IPS-15b (cell line): ENCODE measurements around the gene GLYATL1B.
"Not testable (repeated sequence)": the region's sequence is repeated elsewhere in the genome, so short reads cannot be mapped to it uniquely, and the experiment has no call there.

Source experiments
- H3K27me3 ChIP-seq: one replicate; pipeline ENCODE4 v1.6.1; 2013; ENCODE audit warnings: low read length; ENCODE audit not compliant: control insufficient read depth, insufficient read depth
- H3K36me3 ChIP-seq: one replicate; pipeline ENCODE4 v1.6.1; 2013; ENCODE audit warnings: low read length; ENCODE audit not compliant: control insufficient read depth, insufficient read depth
- H3K4me1 ChIP-seq: one replicate; pipeline ENCODE4 v1.6.1; 2013; ENCODE audit warnings: mild to moderate bottlenecking, low read length; ENCODE audit not compliant: control insufficient read depth, insufficient read depth
- H3K4me3 ChIP-seq: one replicate; pipeline ENCODE4 v1.5.1; 2013; ENCODE audit warnings: low read depth, low read length
- H3K9ac ChIP-seq: one replicate; pipeline ENCODE4 v1.6.1; 2013; ENCODE audit warnings: low read depth, mild to moderate bottlenecking, low read length
- H3K9me3 ChIP-seq: one replicate; pipeline ENCODE4 v1.6.1; 2013; ENCODE audit warnings: mild to moderate bottlenecking, low read length; ENCODE audit not compliant: control insufficient read depth, insufficient read depth

Gene GLYATL1B

DNA sequence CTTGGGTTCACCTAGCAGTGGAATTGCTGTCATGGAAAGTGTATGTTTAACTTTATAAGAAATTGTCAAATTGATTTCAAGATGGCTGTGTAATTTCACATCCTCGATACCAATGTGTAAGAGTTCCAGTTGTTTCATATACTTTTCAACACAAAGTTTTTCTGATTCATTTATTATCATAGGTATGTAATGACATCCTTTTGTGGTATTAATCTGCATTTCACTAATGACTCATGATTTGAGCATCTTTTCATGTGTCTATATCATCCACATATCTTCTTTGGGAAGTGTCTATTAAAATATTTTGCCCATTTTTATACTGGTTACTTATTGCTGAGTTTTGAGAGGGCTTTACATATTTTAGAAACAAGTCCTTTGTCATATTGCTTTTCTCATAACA lies 17.0 kb upstream of the GLYATL1B start:
- Histone ChIP-seq H3K4me1 (no peaks in the 10 kb centered on the region), H3K4me3 (no peak overlapping the region), H3K9ac (no peak overlapping the region), H3K27me3 (peaks cover 12% of the 10 kb centered on the region), H3K36me3 (no peaks in the 10 kb centered on the region), H3K9me3 (no peaks in the 10 kb centered on the region)

DNA sequence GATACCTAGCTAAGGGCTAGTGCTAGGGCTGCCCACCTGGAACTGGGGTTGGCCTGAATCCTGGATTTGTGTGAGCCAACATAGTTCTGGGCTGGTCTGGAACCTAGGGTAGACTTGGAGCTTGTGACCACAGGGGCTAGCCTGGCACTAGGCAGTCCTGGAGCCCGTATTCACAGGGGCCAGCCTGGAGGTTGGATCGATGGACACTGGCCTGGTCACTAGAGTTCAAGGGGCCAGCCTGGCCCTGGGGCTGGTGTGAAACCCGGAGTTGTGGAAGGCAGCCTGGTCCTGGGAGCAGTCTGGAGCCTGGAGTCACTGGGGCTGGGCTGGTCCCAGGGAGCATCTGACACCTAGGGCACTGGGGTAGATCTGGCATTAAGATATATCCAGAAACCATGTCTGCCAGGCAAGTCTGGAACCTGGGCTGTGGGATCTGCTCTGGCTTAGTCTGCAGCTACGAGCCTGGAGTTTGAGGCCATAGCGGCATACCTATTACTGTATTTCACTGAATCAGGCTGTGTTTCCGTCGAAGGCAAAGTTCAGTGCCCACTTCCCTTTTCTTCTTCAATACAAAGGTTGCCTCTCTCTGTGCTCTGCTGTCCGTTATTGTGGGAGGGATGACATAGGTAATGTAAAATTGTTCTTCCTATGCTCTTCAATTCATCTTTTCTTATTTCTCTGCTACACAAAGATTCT lies 9.1 kb upstream of the GLYATL1B start:
- peaks cover 2% of the 10 kb centered on the region for H3K27me3 ChIP-seq
- H3K4me3 ChIP-seq, result no peak overlapping the region
- H3K9ac ChIP-seq, result no peak overlapping the region
- no peaks in the 10 kb centered on the region for H3K36me3 ChIP-seq
- no peaks in the 10 kb centered on the region for H3K9me3 ChIP-seq
- no peaks in the 10 kb centered on the region for H3K4me1 ChIP-seq

DNA sequence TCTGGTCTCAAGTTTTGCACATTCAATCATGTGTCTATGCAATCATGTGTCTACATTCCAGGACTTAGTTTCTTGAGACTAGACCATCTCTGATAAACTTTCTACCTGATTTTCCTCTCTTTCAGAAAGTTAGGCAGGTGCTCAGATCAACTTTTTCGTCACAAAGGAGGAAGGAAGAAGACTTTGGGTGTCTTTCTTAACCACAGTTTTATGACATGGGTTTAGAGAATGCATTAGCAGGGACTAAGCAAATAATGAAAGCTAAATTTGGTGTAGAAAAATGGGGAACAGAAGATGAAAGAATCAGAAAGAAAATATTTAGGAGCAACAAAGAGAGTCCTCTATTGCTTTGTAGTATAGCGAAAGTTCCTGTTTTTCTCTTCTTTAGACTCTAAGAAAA lies 7.7 kb upstream of the GLYATL1B start:
- no peak overlapping the region for H3K4me3 ChIP-seq

DNA sequence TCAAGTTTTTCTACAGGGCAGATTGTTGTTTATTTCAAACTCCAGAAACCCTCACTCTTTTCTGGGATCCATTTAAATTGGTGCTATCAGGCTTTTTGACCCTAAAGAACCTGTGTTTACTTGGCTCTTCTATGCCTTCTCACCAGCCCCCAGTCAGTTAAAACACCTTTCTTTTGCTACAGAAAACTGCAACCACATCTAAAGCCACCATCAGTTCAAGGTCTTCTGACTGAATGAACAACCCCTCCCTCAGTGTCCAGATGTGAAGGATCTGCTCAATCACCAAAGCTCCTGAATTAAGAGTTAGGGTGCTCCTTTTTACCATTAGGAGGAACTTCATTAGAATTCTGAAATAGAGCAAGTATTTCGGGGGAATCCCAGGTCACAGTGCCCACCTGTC lies 7.0 kb upstream of the GLYATL1B start:
- no peak overlapping the region for H3K9ac ChIP-seq

More for the DNA sequence above, 7.7 kb upstream of the GLYATL1B start:
- no peaks in the 10 kb centered on the region for H3K4me1 ChIP-seq
- no peaks in the 10 kb centered on the region for H3K9me3 ChIP-seq
- H3K9ac ChIP-seq, result no peak overlapping the region
- H3K27me3 ChIP-seq, result peaks cover 2% of the 10 kb centered on the region
- H3K36me3 ChIP-seq, result no peaks in the 10 kb centered on the region

DNA sequence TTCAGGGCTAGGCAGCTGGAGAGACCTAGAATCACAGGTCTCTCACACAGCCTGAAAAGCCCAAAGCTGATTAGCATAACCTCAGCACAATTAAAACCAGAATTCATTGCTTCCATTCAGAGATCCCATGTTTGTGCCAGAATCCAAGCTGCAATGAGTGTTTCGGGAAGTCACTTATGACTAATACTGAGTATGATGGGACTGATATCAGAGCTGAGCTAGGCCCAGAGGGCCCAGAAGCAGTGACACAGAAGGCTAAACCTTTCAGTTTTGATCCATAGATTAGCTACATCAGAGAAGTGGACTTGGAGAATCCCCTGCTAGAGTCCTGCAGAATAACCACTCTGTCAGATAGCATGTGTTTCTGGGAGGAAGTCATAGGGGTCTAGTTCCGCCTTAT lies 5.7 kb upstream of the GLYATL1B start:
- H3K4me1 ChIP-seq, H3K36me3 ChIP-seq, H3K27me3 ChIP-seq, H3K4me3 ChIP-seq, H3K9me3 ChIP-seq, H3K9ac ChIP-seq: not testable (repeated sequence)

More for the DNA sequence above, 7.0 kb upstream of the GLYATL1B start:
- Histone ChIP-seq H3K36me3 (no peaks in the 10 kb centered on the region), H3K4me3 (no peak overlapping the region), H3K27me3 (peaks cover 2% of the 10 kb centered on the region), H3K9me3 (no peaks in the 10 kb centered on the region), H3K4me1 (no peaks in the 10 kb centered on the region)

DNA sequence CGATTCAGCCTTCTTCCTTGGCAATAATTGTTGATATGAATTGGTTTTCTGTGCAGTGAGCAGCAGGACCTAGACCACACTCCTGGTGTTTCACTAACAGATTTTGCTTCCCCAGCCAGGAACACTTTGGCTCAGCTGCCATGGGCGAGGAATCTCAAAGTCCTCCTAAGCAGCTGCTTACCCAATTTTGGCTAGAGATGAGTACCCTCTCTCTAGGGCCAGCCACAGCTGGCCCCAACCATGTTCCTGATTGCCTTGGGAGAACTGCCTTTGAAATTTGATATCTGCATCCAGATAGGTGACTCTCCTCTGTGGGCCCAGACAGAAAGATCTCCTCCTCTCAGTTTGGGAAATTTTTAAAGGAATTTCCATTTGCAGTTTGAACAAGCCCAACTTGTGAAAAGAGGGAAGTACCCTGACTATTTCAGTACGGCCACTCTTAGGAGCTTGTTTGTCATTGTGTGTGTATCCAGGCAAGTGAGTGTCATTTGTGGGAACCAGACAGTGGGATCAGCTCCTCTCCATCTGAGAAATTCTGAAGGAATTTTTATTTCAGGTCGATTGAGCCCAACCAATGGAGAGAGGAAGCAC lies 4.6 kb upstream of the GLYATL1B start:
- H3K9ac ChIP-seq, H3K4me3 ChIP-seq, H3K36me3 ChIP-seq, H3K27me3 ChIP-seq, H3K4me1 ChIP-seq, H3K9me3 ChIP-seq: not testable (repeated sequence)

DNA sequence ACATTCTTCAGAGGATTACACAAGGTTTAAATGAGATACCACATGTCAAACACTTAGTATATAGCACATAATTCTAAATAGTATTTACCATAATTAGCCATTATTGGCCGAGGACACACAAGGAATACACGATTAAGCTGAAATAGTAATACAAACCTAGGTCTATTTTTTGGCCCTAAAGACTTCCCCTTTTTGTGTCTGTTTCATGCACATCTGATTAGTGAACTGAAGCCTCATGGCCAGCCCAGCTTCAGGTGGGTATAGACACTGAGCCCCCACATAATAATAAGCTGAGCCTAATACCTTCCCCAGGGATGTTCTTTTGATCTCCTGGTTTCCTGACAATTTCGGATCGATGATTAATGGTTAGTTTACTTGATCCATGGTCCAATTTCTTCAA lies 2.1 kb downstream of the GLYATL1B start:
- no peaks in the 10 kb centered on the region for H3K9me3 ChIP-seq
- peaks cover 5% of the 10 kb centered on the region for H3K4me1 ChIP-seq
- no peak overlapping the region for H3K9ac ChIP-seq
- no peaks in the 10 kb centered on the region for H3K27me3 ChIP-seq
- H3K36me3 ChIP-seq, result no peaks in the 10 kb centered on the region
- no peak overlapping the region for H3K4me3 ChIP-seq

DNA sequence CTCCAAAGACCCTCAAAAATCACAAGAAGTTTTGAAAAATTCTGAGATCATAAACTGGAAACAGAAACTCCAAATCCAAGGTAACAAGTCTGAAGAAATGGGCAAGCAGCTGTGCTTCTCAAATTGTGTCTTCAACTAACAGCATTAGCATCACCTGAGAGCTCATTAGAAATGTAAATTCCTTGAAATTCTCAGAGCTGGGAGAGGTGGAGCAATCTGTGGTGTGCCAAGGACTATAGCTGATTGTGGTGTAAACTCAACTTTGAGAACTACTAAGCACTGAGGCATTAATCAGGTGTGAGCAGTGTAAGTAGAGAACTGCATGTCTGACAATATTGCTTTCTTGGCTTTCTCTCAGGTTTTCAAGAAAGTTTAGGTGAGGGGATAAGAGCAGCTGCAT lies 7.5 kb downstream of the GLYATL1B start:
- not testable (repeated sequence) for H3K4me3 ChIP-seq, H3K36me3 ChIP-seq

DNA sequence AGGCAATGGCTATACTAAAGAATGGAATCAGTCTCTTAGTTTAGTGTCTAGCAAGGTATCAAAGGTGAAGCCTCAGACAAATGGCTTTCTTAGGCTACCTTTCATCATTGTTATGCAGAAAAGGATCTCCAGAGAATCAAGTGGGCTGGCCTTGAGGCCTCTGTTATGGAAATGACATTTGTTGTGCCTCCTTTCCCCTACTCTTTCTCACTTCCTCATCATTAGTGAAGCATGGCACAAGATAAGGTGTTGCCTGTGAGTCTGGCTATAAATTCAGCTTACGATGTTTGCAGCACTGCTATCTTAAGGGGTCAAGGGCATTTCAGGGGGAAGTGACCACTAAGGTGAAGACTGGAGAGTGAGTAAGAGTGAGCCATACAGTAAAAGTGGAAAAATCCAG lies 9.1 kb downstream of the GLYATL1B start:
- H3K9ac ChIP-seq, H3K4me3 ChIP-seq, H3K36me3 ChIP-seq, H3K27me3 ChIP-seq, H3K9me3 ChIP-seq: not testable (repeated sequence)
- H3K4me1 ChIP-seq, result peaks cover 24% of the 10 kb centered on the region

More for the DNA sequence above, 7.5 kb downstream of the GLYATL1B start:
- not testable (repeated sequence) for H3K27me3 ChIP-seq, H3K9ac ChIP-seq, H3K9me3 ChIP-seq
- H3K4me1 ChIP-seq, result peaks cover 24% of the 10 kb centered on the region

DNA sequence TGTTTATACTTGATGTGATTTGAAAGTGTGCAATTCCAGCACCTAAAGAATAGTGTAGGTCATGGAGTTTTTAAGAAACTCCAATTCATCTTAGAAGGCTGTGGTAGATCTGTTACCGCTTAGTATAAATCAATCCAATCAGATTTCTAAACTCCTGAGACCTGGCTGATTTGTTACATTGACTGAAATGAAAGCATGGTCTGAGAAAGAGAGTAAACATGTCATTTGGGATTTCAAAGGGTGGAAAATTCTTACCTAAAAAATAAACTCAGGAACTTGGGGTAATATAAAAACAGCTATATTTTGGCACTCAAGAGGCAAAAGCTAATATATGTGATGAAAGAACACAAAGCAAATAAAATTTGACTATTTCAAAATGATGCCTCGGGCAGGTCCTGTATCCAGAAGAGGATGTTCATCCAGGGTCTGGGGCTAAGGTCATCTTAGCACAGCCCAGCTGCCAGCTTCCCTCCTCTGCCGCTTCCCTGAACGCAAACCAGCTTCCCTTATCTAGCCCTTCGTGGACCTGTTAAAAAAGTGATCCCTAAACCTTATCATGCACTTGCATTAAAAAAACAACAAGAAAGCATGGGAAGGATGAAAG lies 10.0 kb downstream of the GLYATL1B start:
- H3K9ac ChIP-seq, result not testable (repeated sequence)

DNA sequence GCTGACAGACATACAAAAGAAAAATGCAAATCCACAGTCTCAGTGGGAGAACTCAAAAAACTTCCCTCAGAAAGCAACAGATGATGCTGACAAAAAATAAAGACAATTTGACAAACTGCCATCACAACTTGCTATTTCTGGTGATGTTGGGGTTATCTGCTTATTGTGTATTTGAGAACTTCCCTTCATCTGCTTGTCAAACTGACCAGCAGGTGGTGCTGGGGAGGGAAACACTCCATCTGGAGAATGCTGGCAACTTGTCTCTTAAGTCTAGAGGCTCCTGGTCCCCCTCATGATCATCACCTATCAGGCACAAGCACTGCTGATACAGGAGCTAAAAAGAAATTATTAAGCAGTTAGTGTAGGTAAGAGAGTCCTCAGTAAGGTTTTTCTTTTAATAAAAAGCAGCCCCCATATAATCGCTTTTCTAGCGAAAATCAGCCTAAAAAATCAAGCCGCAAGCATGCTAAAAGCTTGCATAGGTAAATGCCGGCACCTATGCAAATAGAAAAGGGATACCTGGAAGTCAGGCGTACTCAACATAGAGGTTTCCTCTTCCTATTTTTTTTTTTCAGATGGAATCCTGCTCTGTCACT lies 11.1 kb downstream of the GLYATL1B start:
- Histone ChIP-seq H3K4me1 (peaks cover 24% of the 10 kb centered on the region), H3K36me3 (no peaks in the 10 kb centered on the region), H3K27me3 (peaks cover 2% of the 10 kb centered on the region), H3K9me3 (no peaks in the 10 kb centered on the region), H3K9ac (no peak overlapping the region), H3K4me3 (no peak overlapping the region)

More for the DNA sequence above, 10.0 kb downstream of the GLYATL1B start:
- peaks cover 24% of the 10 kb centered on the region for H3K4me1 ChIP-seq
- not testable (repeated sequence) for H3K27me3 ChIP-seq, H3K9me3 ChIP-seq, H3K4me3 ChIP-seq, H3K36me3 ChIP-seq

DNA sequence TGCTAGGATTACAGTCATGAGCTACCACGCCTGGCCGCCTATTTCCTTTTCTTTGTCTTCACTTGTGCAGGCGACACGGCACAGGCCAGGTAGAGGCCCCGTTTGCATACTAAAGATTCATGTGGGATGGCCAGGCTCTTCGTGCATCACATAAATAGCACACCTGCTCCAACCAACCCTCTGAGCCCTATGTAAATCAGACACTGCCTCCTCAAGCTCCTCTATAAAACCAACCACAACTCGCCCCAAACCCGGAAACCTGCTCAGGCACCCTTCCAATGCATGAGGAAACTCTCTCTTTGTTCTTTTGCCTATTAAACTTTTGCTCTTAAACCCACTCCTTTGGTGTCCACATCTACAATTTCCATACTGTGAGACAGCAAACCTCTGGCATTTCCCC lies 11.8 kb downstream of the GLYATL1B start:
- H3K27me3 ChIP-seq, H3K36me3 ChIP-seq, H3K9ac ChIP-seq, H3K9me3 ChIP-seq, H3K4me3 ChIP-seq: not testable (repeated sequence)
- H3K4me1 ChIP-seq, result peaks cover 21% of the 10 kb centered on the region
